Inflammatory macrophage treated with lipopolysaccharide for 4 hours (primary cell): ENCODE results near the gene OR2A2.
"Not testable (repeated sequence)": the region's sequence is repeated elsewhere in the genome, so short reads cannot be mapped to it uniquely, and the experiment has no call there.

Experiments
- DNase-seq: peaks from one replicate; pipeline ENCODE4 v3.0.0-alpha.2; 2020

The OR2A2 gene

GRCh38 chr7:144109283-144109682 is at the start of gene OR2A2:
OR2A2 (plus strand) TSS chr7:144109583; CDS start chr7:144109583, 0 bp downstream.
- DNase-seq, result no peak

- DNase-seq, result peak; percentile 1
Measured at GRCh38 chr7:144063710-144064109, 45.7 kb upstream of the OR2A2 start.

GRCh38 chr7:144069511-144069910 is 39.9 kb upstream of the OR2A2 start, which contains the start of gene OR2A25:
OR2A25 (plus strand) TSS chr7:144069811; CDS start chr7:144074220, 4,409 bp downstream.
- no peak for DNase-seq

- DNase-seq, result no peak
Measured at GRCh38 chr7:144069953-144070352, 39.4 kb upstream of the OR2A2 start.

- DNase-seq, result no peak
Measured at GRCh38 chr7:144074374-144074773, 35.0 kb upstream of the OR2A2 start.

GRCh38 chr7:144085978-144086377 is 23.4 kb upstream of the OR2A2 start, which contains the start of gene OR2A12:
OR2A12 (plus strand) TSS chr7:144086278; CDS start chr7:144095108, 8,830 bp downstream.
- no peak for DNase-seq

- no peak for DNase-seq
Measured at GRCh38 chr7:144086730-144087129, 22.7 kb upstream of the OR2A2 start.

- no peak for DNase-seq
Measured at GRCh38 chr7:144087230-144087629, 22.2 kb upstream of the OR2A2 start.

- DNase-seq, result no peak
Measured at GRCh38 chr7:144090667-144091066, 18.7 kb upstream of the OR2A2 start.

GRCh38 chr7:144098776-144099175 is 10.6 kb upstream of the OR2A2 start:
- DNase-seq, result no peak

GRCh38 chr7:144100607-144101006 is 8.8 kb upstream of the OR2A2 start:
- no peak for DNase-seq

GRCh38 chr7:144102041-144102440 is 7.3 kb upstream of the OR2A2 start:
- no peak for DNase-seq

- no peak for DNase-seq
Measured at GRCh38 chr7:144105211-144105610, 4.2 kb upstream of the OR2A2 start.

GRCh38 chr7:144110272-144110671 is 889 bp downstream of the OR2A2 start:
- DNase-seq, result no peak

GRCh38 chr7:144113651-144114050 is 4.3 kb downstream of the OR2A2 start:
- no peak for DNase-seq

GRCh38 chr7:144118341-144118740 is 9.0 kb downstream of the OR2A2 start:
- no peak for DNase-seq

GRCh38 chr7:144122876-144123275 is 13.5 kb downstream of the OR2A2 start, which contains the start of gene OR2A14:
OR2A14 (plus strand) TSS chr7:144123176; CDS start chr7:144129113, 5,937 bp downstream.
- DNase-seq, result no peak

- DNase-seq, result peak; percentile 77
Measured at GRCh38 chr7:144127714-144128334, 18.4 kb downstream of the OR2A2 start.

- not testable (repeated sequence) for DNase-seq
Measured at GRCh38 chr7:144129601-144130000, 20.2 kb downstream of the OR2A2 start.

GRCh38 chr7:144130730-144131129 is 21.3 kb downstream of the OR2A2 start:
- DNase-seq, result no peak

- DNase-seq, result no peak
Measured at GRCh38 chr7:144132262-144132661, 22.9 kb downstream of the OR2A2 start.

- DNase-seq, result peak; percentile 61
Measured at GRCh38 chr7:144133307-144133706, 23.9 kb downstream of the OR2A2 start.

- DNase-seq, result no peak
Measured at GRCh38 chr7:144134116-144134515, 24.7 kb downstream of the OR2A2 start.

- no peak for DNase-seq
Measured at GRCh38 chr7:144137501-144137900, 28.1 kb downstream of the OR2A2 start.

GRCh38 chr7:144142187-144142586 is 32.8 kb downstream of the OR2A2 start:
- DNase-seq, result no peak
